ENCODE data around the gene RFT1. TPM values are rescaled to one million over a fixed set of nuclear protein-coding genes. Genes with fewer than 3 reads are reported as not detected.

Gene RFT1
- total RNA-seq, 1 donor from 2014 or later: 15.5 TPM

DNA sequence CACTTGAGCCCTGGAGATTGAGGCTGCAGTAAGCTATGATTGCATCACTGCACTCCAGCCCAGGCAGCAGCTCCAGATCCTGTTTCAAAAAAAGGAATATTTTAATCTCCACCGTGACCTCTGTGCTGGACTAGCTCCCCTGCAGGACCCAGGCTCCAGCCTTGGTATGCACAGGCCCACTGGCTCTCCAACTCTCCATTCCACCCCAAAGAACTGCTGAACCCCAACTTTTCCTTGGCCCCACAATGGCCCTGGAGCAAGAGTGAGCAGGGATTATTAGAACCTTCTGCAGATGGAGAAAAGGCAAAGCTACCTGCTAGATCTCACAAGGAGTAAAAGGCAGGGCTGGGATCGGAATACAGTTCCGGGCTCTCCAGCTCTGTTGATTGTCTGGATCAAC lies 51.6 kb downstream of the RFT1 start:
- DNase-seq (ENCODE audit: low read depth): no peak
- Histone ChIP-seq H3K27me3 (ENCODE audit: control insufficient read depth, insufficient read depth, low read length) (no peaks in the 10 kb centered on the region), H3K36me3 (ENCODE audit: control insufficient read depth, insufficient read depth, low read length) (no peaks in the 10 kb centered on the region), H3K4me3 (ENCODE audit: low read depth, low read length) (no peak overlapping the region)
- FAIRE-seq: no peak
- TF ChIP-seq, protein P1, sequence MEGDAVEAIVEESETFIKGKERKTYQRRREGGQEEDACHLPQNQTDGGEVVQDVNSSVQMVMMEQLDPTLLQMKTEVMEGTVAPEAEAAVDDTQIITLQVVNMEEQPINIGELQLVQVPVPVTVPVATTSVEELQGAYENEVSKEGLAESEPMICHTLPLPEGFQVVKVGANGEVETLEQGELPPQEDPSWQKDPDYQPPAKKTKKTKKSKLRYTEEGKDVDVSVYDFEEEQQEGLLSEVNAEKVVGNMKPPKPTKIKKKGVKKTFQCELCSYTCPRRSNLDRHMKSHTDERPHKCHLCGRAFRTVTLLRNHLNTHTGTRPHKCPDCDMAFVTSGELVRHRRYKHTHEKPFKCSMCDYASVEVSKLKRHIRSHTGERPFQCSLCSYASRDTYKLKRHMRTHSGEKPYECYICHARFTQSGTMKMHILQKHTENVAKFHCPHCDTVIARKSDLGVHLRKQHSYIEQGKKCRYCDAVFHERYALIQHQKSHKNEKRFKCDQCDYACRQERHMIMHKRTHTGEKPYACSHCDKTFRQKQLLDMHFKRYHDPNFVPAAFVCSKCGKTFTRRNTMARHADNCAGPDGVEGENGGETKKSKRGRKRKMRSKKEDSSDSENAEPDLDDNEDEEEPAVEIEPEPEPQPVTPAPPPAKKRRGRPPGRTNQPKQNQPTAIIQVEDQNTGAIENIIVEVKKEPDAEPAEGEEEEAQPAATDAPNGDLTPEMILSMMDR (IDR thresholded peaks at IDR 0.05; ENCODE audit: insufficient read depth, low read length, severe bottlenecking): no peak

DNA sequence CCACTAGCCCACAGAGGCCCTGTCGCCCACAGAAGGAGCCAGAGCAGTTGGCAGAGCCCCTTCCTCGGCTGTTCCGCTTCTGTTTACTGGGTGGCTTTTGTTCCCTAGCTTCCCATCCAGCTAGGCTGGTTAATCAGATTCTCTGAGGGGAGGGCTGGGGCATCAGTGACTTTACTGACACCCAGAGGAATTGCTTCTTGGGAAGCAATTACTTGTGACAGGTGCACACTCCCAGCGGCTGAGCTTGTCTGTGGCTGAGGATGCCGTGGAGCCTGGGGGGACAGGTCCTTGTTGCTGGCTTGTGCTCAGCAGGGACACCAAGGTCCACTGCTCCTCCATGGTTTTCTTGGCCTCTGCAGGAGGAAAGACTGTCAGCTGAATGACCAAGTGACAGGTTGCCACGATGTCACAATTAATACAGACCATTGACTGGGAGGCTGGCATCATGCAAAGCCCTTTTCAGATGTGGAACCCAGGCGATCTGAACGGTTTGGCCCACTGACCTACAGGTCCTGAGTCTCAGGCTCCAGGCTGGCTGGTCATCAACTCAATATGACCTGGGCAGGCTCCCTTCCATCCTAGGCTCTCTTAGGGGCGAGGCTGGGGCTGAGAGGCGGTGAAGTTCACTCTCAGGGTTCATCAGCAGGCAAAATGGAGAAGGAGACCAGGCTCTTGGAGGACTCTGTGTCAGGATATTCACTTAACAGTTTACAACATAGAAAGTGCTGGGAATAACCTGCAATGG lies 52.6 kb downstream of the RFT1 start:
- FAIRE-seq (no peak), DNase-seq (ENCODE audit: low read depth) (no peak)
- H3K4me3 ChIP-seq (ENCODE audit: low read depth, low read length): no peak overlapping the region
- H3K27me3 ChIP-seq (ENCODE audit: control insufficient read depth, insufficient read depth, low read length): no peaks in the 10 kb centered on the region
- no peaks in the 10 kb centered on the region for H3K36me3 ChIP-seq (ENCODE audit: control insufficient read depth, insufficient read depth, low read length)
- TF ChIP-seq, protein P1 (IDR thresholded peaks at IDR 0.05; ENCODE audit: insufficient read depth, low read length, severe bottlenecking): no peak

DNA sequence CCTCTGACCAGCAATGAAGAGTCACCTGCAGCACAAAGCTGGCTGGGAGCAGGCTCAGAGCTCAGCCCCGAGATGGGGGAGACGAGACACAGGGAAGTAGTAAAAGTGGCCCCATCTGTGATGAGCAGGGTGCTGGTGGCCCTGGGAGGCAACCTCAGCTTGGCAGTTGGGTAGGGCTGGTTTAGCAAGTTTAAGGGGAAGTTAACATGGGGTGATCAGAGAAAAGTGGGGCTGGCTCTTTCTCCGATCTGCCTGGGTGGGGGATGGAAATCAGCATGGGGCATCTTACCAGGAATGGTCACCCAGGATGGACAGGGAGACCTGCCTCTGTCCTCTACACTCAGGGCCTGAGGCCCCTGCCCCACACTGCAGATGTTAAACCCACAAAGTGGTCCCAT lies 54.5 kb downstream of the RFT1 start:
- DNase-seq (ENCODE audit: low read depth): no peak
- no peak for FAIRE-seq
- TF ChIP-seq, protein P1 (IDR thresholded peaks at IDR 0.05; ENCODE audit: insufficient read depth, low read length, severe bottlenecking): no peak
- H3K36me3 ChIP-seq (ENCODE audit: control insufficient read depth, insufficient read depth, low read length): no peaks in the 10 kb centered on the region
- H3K4me3 ChIP-seq (ENCODE audit: low read depth, low read length): no peak overlapping the region
- H3K27me3 ChIP-seq (ENCODE audit: control insufficient read depth, insufficient read depth, low read length): no peaks in the 10 kb centered on the region

DNA sequence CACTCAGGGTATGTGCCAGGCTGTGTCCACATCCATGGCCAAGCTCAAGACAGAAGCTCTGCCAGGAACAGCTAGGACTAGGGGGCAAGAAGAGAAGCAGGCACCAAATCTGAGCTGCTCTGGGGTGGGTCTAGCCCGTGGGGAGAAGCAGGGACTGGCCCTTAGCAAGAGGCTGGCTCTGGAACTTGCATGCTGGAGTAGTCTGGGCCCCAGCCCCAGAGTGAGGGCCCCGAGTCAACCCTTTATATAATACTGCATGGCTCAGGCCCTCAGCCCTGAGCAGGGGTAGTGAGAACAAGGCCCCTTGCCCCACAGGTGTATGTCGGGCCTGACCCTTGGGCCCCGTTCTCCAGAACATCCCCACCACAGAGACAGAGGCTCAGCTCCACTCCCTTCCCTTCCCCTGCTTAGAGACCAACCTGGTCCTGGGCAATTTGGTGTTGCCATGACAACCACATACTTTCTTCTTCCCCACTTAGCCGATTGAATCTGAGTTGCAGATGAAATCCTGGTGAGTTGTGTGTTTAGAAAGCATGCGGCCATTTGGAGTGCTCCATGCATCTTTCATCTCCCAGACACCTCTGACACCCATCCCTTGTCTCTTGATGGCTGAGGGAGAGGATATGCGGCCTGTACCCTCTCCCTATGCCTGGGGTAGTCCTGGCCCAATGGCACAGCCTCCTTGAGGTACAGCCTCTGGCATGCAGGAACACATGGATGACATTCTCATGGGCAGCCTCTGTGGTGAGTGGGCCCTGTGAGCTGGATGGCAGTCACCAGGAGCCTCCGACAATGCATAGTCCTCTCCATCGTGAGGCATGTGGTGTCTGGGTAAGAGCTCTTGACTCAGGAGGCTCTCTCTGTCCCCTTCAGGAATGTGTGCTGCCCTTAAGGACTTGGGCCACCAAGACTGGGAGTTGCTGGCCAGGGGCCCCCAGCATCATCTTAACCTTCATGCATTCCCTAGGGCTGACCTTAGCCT lies 55.2 kb downstream of the RFT1 start:
- no peaks in the 10 kb centered on the region for H3K27me3 ChIP-seq (ENCODE audit: control insufficient read depth, insufficient read depth, low read length)
- DNase-seq (ENCODE audit: low read depth) (no peak), FAIRE-seq (peak; percentile 77)
- no peak overlapping the region for H3K4me3 ChIP-seq (ENCODE audit: low read depth, low read length)
- TF ChIP-seq, protein P1 (IDR thresholded peaks at IDR 0.05; ENCODE audit: insufficient read depth, low read length, severe bottlenecking): no peak
- H3K36me3 ChIP-seq (ENCODE audit: control insufficient read depth, insufficient read depth, low read length): no peaks in the 10 kb centered on the region

DNA sequence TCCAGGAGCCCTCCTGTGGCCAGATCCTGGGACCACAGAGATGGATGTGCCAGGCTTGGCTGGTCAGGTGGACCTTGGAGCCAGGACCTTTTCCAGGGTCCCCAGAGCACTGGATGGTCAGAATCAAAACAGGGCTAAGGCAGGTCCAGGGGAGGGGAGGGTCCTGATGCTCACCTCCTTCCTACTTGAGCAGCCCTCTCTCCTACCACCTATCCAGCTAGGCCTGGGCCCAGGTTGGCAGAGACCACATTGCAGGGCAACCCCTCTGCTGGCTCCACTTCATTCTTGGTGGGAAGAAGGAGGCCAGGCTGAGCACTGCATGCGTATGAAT lies 55.9 kb downstream of the RFT1 start:
- H3K36me3 ChIP-seq (ENCODE audit: control insufficient read depth, insufficient read depth, low read length): no peaks in the 10 kb centered on the region
- TF ChIP-seq, protein P1 (IDR thresholded peaks at IDR 0.05; ENCODE audit: insufficient read depth, low read length, severe bottlenecking): no peak
- FAIRE-seq: no peak
- no peak overlapping the region for H3K4me3 ChIP-seq (ENCODE audit: low read depth, low read length)
- no peaks in the 10 kb centered on the region for H3K27me3 ChIP-seq (ENCODE audit: control insufficient read depth, insufficient read depth, low read length)
- no peak for DNase-seq (ENCODE audit: low read depth)
